HK-2 (cell line): ENCODE results near the gene MPPED2.
"Not testable (repeated sequence)": the region's sequence is repeated elsewhere in the genome, so short reads cannot be mapped to it uniquely, and the experiment has no call there.

Source experiments
- DNase-seq: peaks from one replicate; pipeline ENCODE4 v3.0.0-alpha.2; 2018; ENCODE audit not compliant: unreplicated experiment

Gene MPPED2

GRCh38 chr11:30579415-30580175, 6.6 kb downstream of the MPPED2 start:
- no peak for DNase-seq

GRCh38 chr11:30578406-30578805, 7.7 kb downstream of the MPPED2 start:
- DNase-seq, result no peak

- DNase-seq, result no peak
Measured at GRCh38 chr11:30573951-30574350, 12.2 kb downstream of the MPPED2 start.

- DNase-seq, result no peak
Measured at GRCh38 chr11:30568931-30569330, 17.2 kb downstream of the MPPED2 start.

GRCh38 chr11:30567644-30568043, 18.5 kb downstream of the MPPED2 start:
- no peak for DNase-seq

- no peak for DNase-seq
Measured at GRCh38 chr11:30567120-30567519, 19.0 kb downstream of the MPPED2 start.

GRCh38 chr11:30566482-30566881, 19.7 kb downstream of the MPPED2 start:
- no peak for DNase-seq

GRCh38 chr11:30565027-30565426, 21.1 kb downstream of the MPPED2 start:
- no peak for DNase-seq

- no peak for DNase-seq
Measured at GRCh38 chr11:30561691-30562415, 24.3 kb downstream of the MPPED2 start.

GRCh38 chr11:30560206-30561106, 25.7 kb downstream of the MPPED2 start:
- DNase-seq, result no peak

GRCh38 chr11:30559004-30559403, 27.1 kb downstream of the MPPED2 start:
- no peak for DNase-seq

GRCh38 chr11:30554587-30554986, 31.6 kb downstream of the MPPED2 start:
- DNase-seq, result not testable (repeated sequence)

- no peak for DNase-seq
Measured at GRCh38 chr11:30553521-30554110, 32.5 kb downstream of the MPPED2 start.

GRCh38 chr11:30552839-30553238, 33.3 kb downstream of the MPPED2 start:
- DNase-seq, result no peak

GRCh38 chr11:30550022-30550542, 36.1 kb downstream of the MPPED2 start:
- no peak for DNase-seq

GRCh38 chr11:30549565-30549964, 36.6 kb downstream of the MPPED2 start:
- DNase-seq, result no peak

GRCh38 chr11:30546334-30546733, 39.8 kb downstream of the MPPED2 start:
- no peak for DNase-seq

GRCh38 chr11:30545507-30545906, 40.6 kb downstream of the MPPED2 start:
- DNase-seq, result no peak

- no peak for DNase-seq
Measured at GRCh38 chr11:30543066-30543465, 43.1 kb downstream of the MPPED2 start.

GRCh38 chr11:30540781-30541180, 45.4 kb downstream of the MPPED2 start:
- no peak for DNase-seq

GRCh38 chr11:30538251-30538650, 47.9 kb downstream of the MPPED2 start:
- no peak for DNase-seq

GRCh38 chr11:30535818-30536217, 50.3 kb downstream of the MPPED2 start:
- no peak for DNase-seq
